Right lobe of liver (tissue), 4 donors: Measurements from ENCODE around the gene FYCO1.

Source experiments
- POLR2A ChIP-seq: fragments of 450-650 bp; IDR thresholded peaks from one replicate; pipeline ENCODE4 v1.6.1; 2017; ENCODE audit warnings: antibody characterized with exemption, mild to moderate bottlenecking
- TF ChIP-seq, protein P1 (sequence below), 4 donors: fragments of 200-600 bp in 3 of 4; fragments of 450-650 bp in 1 of 4; IDR thresholded peaks; one replicate each; pipeline versions ENCODE4 v1.5.1 to v1.8.0; 2016 to 2022; ENCODE audit warnings: antibody characterized with exemption in 4 of 4, mild to moderate bottlenecking in 2 of 4
- donor health status: DM: no; HTN: no; CAD: no.
- donor health status: DM: no; HTN: no; CAD: no.
- donor health status: DM: no; HTN: yes; CAD: no.

- TF ChIP-seq, protein P1, sequence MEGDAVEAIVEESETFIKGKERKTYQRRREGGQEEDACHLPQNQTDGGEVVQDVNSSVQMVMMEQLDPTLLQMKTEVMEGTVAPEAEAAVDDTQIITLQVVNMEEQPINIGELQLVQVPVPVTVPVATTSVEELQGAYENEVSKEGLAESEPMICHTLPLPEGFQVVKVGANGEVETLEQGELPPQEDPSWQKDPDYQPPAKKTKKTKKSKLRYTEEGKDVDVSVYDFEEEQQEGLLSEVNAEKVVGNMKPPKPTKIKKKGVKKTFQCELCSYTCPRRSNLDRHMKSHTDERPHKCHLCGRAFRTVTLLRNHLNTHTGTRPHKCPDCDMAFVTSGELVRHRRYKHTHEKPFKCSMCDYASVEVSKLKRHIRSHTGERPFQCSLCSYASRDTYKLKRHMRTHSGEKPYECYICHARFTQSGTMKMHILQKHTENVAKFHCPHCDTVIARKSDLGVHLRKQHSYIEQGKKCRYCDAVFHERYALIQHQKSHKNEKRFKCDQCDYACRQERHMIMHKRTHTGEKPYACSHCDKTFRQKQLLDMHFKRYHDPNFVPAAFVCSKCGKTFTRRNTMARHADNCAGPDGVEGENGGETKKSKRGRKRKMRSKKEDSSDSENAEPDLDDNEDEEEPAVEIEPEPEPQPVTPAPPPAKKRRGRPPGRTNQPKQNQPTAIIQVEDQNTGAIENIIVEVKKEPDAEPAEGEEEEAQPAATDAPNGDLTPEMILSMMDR (IDR thresholded peaks at IDR 0.05): no peak
- no peak for TF ChIP-seq POLR2A
Measured at GRCh38 chr3:46025139-46025538, 29.5 kb upstream of the FYCO1 start.
